ENCODE results near the gene STRN3. TPM values are rescaled to one million over a fixed set of nuclear protein-coding genes. Genes with fewer than 3 reads are reported as not detected.

Gene STRN3
- total and polyA plus RNA-seq, 7 donors, result 28.2 to 154 (median 80.2) TPM

DNA sequence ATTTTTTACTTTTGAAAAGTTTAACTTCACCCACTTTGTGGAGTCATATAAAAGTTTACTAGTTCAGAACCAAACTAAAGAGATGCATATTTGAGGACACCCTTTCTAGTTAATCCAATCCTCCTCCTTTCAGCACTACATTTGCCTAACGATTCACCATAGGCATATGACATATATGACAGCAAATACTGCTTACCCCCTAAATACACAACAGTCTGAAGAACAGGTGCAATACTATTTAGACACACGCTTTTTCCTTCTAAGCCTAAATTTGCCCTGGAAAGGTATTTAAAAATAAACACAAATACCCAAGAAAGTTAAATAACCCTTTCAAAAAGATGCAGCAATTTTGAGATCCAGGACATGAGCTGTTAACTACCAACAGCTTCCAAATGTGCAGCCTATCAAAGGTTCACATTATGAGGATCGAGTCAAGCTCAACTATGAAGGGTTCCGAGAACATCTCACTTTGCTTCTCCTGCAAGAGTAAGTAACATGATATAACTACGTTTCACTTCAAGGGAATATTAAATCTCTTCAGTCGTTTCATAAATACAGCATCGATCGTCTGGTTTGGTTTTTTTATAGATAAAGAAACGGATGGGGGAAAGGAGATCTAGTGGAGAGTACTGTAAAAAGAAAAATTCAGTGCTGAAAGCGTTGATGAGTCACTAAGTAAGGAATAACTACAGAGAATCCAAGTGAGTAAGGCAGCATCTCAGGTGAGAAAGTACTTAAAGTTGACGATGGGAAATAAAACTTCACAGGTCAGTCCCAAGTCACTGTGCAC lies 1.4 kb downstream of the STRN3 start:
- Histone ChIP-seq H3K27me3 (ENCODE audit: insufficient read depth in 3 of 3, low read length in 2 of 3) (no peaks in the 10 kb centered on the region), H3K36me3 (ENCODE audit: insufficient read depth in 1 of 2, low read depth in 1 of 2) (peaks cover 0 to 33% of the 10 kb centered on the region in 2 donors), H3K27ac (peak overlapping the region; percentile 100), H3K4me1 (peaks cover 29% of the 10 kb centered on the region), H3K4me3 (peak overlapping the region; percentile 98), H3K9me3 (no peaks in the 10 kb centered on the region)
- TF ChIP-seq, protein P1, sequence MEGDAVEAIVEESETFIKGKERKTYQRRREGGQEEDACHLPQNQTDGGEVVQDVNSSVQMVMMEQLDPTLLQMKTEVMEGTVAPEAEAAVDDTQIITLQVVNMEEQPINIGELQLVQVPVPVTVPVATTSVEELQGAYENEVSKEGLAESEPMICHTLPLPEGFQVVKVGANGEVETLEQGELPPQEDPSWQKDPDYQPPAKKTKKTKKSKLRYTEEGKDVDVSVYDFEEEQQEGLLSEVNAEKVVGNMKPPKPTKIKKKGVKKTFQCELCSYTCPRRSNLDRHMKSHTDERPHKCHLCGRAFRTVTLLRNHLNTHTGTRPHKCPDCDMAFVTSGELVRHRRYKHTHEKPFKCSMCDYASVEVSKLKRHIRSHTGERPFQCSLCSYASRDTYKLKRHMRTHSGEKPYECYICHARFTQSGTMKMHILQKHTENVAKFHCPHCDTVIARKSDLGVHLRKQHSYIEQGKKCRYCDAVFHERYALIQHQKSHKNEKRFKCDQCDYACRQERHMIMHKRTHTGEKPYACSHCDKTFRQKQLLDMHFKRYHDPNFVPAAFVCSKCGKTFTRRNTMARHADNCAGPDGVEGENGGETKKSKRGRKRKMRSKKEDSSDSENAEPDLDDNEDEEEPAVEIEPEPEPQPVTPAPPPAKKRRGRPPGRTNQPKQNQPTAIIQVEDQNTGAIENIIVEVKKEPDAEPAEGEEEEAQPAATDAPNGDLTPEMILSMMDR (IDR thresholded peaks at IDR 0.05), result no peak
- intact Hi-C loops (cut with DNase I), result loop anchor here (5.0 to 10.0 kb wide), 3 partner anchors 42 to 63 kb away; no protein-coding TSS in a partner anchor
- ATAC-seq (peak in 2 of 4 donors; percentile 10 to 38), DNase-seq (no peak)
- WGBS, 3 donors, result 2 to 3% (median 2%) methylated on average over 11 of the region's 11 CpGs

DNA sequence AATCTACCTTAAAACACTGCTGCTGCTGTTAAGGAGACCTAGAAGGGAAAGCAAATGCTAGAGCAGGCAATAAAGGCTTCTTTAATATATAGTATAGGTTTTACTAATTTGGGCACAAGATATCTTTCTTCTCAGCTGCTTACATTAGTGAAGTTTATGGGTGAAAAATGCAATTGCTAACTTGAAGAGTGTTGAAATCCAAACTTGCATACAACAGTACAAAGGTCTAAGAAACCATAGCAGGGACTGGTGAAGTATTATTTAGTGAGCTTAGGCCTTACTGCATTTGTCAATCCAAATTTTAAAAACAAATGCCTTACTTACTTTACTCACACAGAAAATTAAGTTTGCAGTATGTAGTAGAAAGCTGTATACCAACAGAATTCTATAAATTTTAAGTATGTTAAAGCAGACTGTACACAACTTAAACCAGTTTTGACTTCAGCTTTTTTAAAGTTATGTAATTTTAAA lies 2.1 kb downstream of the STRN3 start:
- DNase-seq, result no peak
- Histone ChIP-seq H3K4me1 (peaks cover 29% of the 10 kb centered on the region), H3K4me3 (peak overlapping the region; percentile 98), H3K36me3 (ENCODE audit: insufficient read depth in 1 of 2, low read depth in 1 of 2) (peaks cover 0 to 33% of the 10 kb centered on the region in 2 donors), H3K27ac (peak overlapping the region; percentile 100), H3K27me3 (ENCODE audit: insufficient read depth in 3 of 3, low read length in 2 of 3) (no peaks in the 10 kb centered on the region), H3K9me3 (no peaks in the 10 kb centered on the region)
- intact Hi-C loops (cut with DNase I), result loop anchor here in 1 of 2 donors (10.0 kb wide), 1 partner anchor 61 kb away; no protein-coding TSS in a partner anchor
- TF ChIP-seq, protein P1 (IDR thresholded peaks at IDR 0.05), result no peak
- no peak for ATAC-seq

DNA sequence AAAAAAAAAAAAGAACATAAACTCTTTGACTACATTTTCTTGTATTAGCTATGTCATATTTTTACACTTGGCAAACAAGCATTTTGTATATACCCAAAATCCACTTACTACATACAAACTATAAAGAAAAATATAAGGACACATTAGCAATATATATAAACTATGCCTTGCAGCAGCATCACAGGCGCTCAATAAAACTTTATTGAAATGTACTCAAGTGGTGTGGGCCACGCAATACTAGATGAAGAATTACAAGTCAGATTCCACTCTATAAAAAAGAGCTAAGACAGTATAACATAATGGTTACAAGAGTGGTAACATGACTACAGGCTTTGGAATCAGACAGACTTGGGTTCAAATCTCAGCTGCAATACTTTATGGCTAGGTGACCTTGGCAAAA lies 3.8 kb downstream of the STRN3 start:
- H3K36me3 ChIP-seq (ENCODE audit: insufficient read depth in 1 of 2, low read depth in 1 of 2), result peaks cover 0 to 42% of the 10 kb centered on the region in 2 donors
- H3K27me3 ChIP-seq (ENCODE audit: insufficient read depth in 3 of 3, low read length in 2 of 3), result no peaks in the 10 kb centered on the region
- no peaks in the 10 kb centered on the region for H3K9me3 ChIP-seq
- 74 to 97% (median 79%) methylated on average over 2 of the region's 2 CpGs for WGBS, 3 donors
- intact Hi-C loops (cut with DNase I), result loop anchor here in 1 of 2 donors (10.0 kb wide), 1 partner anchor 62 kb away; no protein-coding TSS in a partner anchor
- no peak for ATAC-seq
- TF ChIP-seq, protein P1 (IDR thresholded peaks at IDR 0.05), result no peak
- H3K4me1 ChIP-seq, result peaks cover 23% of the 10 kb centered on the region
- peak overlapping the region; percentile 11 for H3K27ac ChIP-seq
- DNase-seq, result no peak
- H3K4me3 ChIP-seq, result peak overlapping the region; percentile 98

DNA sequence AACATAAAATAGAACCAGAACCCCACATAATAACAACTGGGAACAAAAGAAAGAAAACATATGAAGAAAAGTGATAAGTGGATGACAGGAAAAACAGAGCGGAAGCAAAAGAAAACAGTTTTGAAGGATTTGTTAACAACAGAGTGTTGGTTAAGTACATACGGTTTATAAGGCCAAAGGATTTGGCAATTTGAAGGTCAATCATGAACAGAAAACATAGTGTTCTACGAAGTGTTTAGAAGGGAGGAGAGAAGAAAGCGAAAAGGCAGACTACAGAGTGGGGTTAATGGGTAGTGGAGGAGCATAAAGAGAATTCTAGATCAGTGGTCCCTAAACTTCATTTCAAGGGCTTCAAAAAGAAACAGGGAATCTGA lies 4.6 kb downstream of the STRN3 start:
- Histone ChIP-seq H3K4me3 (no peak overlapping the region), H3K4me1 (peaks cover 21% of the 10 kb centered on the region), H3K27me3 (ENCODE audit: insufficient read depth in 3 of 3, low read length in 2 of 3) (no peaks in the 10 kb centered on the region), H3K27ac (peak overlapping the region; percentile 33), H3K36me3 (ENCODE audit: insufficient read depth in 1 of 2, low read depth in 1 of 2) (peaks cover 0 to 46% of the 10 kb centered on the region in 2 donors), H3K9me3 (no peaks in the 10 kb centered on the region)
- TF ChIP-seq, protein P1 (IDR thresholded peaks at IDR 0.05), result no peak
- DNase-seq (no peak), ATAC-seq (no peak)
- 84 to 88% (median 84%) methylated on average over 4 of the region's 4 CpGs for WGBS, 3 donors
- intact Hi-C loops (cut with DNase I), result loop anchor here in 1 of 2 donors (10.0 kb wide), 1 partner anchor 63 kb away; no protein-coding TSS in a partner anchor
